ENCODE results near the gene PDHX. TPM values are rescaled to one million over a fixed set of nuclear protein-coding genes. Genes with fewer than 3 reads are reported as not detected.

The PDHX gene
- total and polyA plus RNA-seq, 10 donors, result 9.2 to 32.9 (median 23.7) TPM

DNA sequence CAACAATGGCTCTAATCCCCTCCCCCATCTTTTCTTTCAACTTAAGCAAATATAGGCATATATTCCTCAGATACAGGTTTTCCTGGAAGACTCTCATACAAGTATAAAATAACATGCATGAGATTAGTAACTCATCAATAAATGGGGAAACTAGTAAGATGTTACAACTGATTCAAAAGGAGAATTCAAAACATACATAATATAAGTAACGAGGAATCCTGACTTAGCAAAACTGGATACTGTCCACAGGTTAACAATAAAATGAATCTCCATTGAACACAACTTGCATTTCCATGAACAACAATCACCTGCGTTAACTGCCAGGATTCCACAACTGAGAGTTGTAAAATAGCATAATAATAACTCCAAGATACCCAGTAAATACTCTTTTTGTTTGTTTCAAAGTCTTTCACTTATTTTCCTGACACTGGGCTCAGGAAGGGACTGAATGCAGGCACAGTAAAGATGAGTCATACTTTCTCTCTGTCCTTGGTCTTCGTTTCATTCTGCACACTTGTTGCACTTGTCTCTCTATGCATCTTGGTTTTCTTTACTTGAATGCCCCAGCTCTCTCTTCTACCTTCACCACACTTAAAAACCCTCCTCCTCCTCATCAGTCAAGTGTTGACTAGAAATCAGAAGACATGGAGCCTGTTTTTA is 8.4 kb upstream of the PDHX start:
- intact Hi-C loops (cut with DNase I; ENCODE audit: low total_unique reads), result no loop called here
- Histone ChIP-seq H3K9me3 (peaks cover 0 to 10% (median 6%) of the 10 kb centered on the region in 8 donors), H3K4me1 (peaks cover 0 to 30% (median 13%) of the 10 kb centered on the region in 6 donors), H3K27ac (no peak overlapping the region), H3K4me3 (no peak overlapping the region), H3K27me3 (replicated peaks in 1 of 7) (no peaks in the 10 kb centered on the region), H3K36me3 (peaks cover 0 to 31% (median 3%) of the 10 kb centered on the region in 6 donors)
- WGBS, 5 donors, result 80 to 85% (median 82%) methylated on average over 3 of the region's 3 CpGs
- DNase-seq, result no peak
- no peak for TF ChIP-seq POLR2A (IDR thresholded peaks at IDR 0.05)
- no peak for TF ChIP-seq POLR2AphosphoS5 (IDR thresholded peaks at IDR 0.05)
- TF ChIP-seq, protein P1, sequence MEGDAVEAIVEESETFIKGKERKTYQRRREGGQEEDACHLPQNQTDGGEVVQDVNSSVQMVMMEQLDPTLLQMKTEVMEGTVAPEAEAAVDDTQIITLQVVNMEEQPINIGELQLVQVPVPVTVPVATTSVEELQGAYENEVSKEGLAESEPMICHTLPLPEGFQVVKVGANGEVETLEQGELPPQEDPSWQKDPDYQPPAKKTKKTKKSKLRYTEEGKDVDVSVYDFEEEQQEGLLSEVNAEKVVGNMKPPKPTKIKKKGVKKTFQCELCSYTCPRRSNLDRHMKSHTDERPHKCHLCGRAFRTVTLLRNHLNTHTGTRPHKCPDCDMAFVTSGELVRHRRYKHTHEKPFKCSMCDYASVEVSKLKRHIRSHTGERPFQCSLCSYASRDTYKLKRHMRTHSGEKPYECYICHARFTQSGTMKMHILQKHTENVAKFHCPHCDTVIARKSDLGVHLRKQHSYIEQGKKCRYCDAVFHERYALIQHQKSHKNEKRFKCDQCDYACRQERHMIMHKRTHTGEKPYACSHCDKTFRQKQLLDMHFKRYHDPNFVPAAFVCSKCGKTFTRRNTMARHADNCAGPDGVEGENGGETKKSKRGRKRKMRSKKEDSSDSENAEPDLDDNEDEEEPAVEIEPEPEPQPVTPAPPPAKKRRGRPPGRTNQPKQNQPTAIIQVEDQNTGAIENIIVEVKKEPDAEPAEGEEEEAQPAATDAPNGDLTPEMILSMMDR (IDR thresholded peaks at IDR 0.05 in 8 of 11, conservative IDR thresholded peaks at IDR 0.05 in 3 of 11), result no peak

DNA sequence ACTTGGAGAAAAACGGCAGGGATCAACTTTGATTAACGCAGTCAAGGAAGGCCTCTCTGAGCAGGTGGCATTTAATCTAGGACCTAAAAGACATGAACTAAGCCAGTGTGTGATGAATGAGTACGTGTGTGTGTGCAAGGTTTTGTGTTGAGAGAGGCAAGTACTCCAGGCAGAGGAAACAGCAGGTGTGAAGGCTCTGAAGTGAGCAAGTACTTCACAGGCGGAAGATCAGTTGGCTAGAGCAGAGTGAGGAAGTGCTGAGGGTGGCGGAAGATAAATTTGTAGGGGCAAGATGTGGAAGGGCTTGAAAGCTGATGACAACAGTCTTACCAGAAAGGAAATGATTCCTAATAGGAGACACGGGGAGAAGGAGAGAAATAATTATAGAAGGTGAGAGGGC is 7.0 kb upstream of the PDHX start:
- no peak overlapping the region for H3K27ac ChIP-seq
- H3K9me3 ChIP-seq, result no peaks in the 10 kb centered on the region
- H3K36me3 ChIP-seq, result peaks cover 0 to 26% (median 3%) of the 10 kb centered on the region in 6 donors
- H3K4me1 ChIP-seq, result peaks cover 0 to 36% (median 13%) of the 10 kb centered on the region in 6 donors
- TF ChIP-seq POLR2AphosphoS5 (IDR thresholded peaks at IDR 0.05) (no peak), POLR2A (IDR thresholded peaks at IDR 0.05) (no peak)
- TF ChIP-seq, protein P1 (IDR thresholded peaks at IDR 0.05 in 8 of 11, conservative IDR thresholded peaks at IDR 0.05 in 3 of 11), result no peak
- intact Hi-C loops (cut with DNase I; ENCODE audit: low total_unique reads), result no loop called here
- DNase-seq, result no peak
- H3K27me3 ChIP-seq (replicated peaks in 1 of 7), result no peaks in the 10 kb centered on the region
- no peak overlapping the region for H3K4me3 ChIP-seq
- WGBS, 5 donors, result 53 to 76% (median 64%) methylated on average over 6 of the region's 6 CpGs

DNA sequence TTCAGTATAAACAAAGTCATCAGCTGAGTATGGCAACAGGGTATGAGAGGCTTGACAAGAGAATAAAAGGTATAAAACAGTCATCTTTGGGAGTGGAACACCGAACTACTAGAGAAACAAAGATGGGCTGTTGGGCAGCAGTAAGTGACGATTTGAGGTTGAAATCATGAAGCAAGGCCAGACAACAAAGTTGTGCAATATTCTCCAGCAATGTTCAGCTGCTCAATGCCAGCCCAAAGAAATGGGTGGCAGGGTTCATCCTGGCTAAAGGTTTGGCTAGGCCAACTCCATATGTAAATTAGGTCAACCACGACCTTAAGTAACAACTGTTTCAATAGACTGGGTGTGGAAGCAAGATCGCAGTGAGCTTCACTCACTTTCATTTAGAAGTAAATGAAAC is 6.5 kb upstream of the PDHX start:
- Histone ChIP-seq H3K9me3 (no peaks in the 10 kb centered on the region), H3K4me3 (no peak overlapping the region), H3K27me3 (replicated peaks in 1 of 7) (no peaks in the 10 kb centered on the region), H3K27ac (peak overlapping the region in 1 of 8 donors; percentile 25), H3K36me3 (peaks cover 0 to 26% (median 3%) of the 10 kb centered on the region in 6 donors), H3K4me1 (peaks cover under 1 to 42% (median 18%) of the 10 kb centered on the region in 6 donors)
- TF ChIP-seq POLR2AphosphoS5 (IDR thresholded peaks at IDR 0.05), result no peak
- no peak for TF ChIP-seq POLR2A (IDR thresholded peaks at IDR 0.05)
- TF ChIP-seq, protein P1 (IDR thresholded peaks at IDR 0.05 in 8 of 11, conservative IDR thresholded peaks at IDR 0.05 in 3 of 11), result no peak
- intact Hi-C loops (cut with DNase I; ENCODE audit: low total_unique reads), result no loop called here
- no peak for DNase-seq
- 42 to 80% (median 56%) methylated on average over 4 of the region's 4 CpGs for WGBS, 5 donors

DNA sequence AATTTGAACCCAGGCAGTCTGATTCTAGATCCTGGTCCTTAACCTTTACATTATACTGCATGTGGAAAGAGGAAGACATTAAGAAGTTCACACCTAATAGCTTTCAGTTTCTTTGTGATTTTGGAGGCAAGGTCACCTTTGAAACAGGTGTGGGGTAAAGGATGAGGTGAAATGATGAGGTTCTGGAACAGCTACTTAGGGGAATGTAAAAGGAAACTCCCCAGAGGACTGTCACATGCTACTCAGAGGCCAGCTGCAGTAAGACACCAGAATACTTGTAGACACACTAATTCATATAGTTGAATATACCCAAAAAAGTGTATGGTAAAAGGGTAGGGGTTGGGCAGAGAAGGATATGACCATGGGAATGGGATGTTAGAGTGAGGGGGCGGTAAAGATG is 5.6 kb upstream of the PDHX start:
- H3K4me1 ChIP-seq, result peaks cover 5 to 50% (median 23%) of the 10 kb centered on the region in 6 donors
- intact Hi-C loops (cut with DNase I; ENCODE audit: low total_unique reads), result no loop called here
- H3K27me3 ChIP-seq (replicated peaks in 1 of 7), result no peaks in the 10 kb centered on the region
- TF ChIP-seq, protein P1 (IDR thresholded peaks at IDR 0.05 in 8 of 11, conservative IDR thresholded peaks at IDR 0.05 in 3 of 11), result no peak
- TF ChIP-seq POLR2A (IDR thresholded peaks at IDR 0.05) (no peak), POLR2AphosphoS5 (IDR thresholded peaks at IDR 0.05) (no peak)
- H3K4me3 ChIP-seq, result no peak overlapping the region
- H3K27ac ChIP-seq, result no peak overlapping the region
- no peaks in the 10 kb centered on the region for H3K9me3 ChIP-seq
- no peak for DNase-seq
- peaks cover 0 to 26% (median 3%) of the 10 kb centered on the region in 6 donors for H3K36me3 ChIP-seq
- WGBS, 5 donors, result 91 to 100% (median 95%) methylated on average over 1 of the region's 1 CpG
